K562 (cell line): ENCODE results near the gene MED22. TPM values are rescaled to one million over a fixed set of nuclear protein-coding genes. Genes with fewer than 3 reads are reported as not detected.

ENCODE experiments used
- ATF3 ChIP-seq, 2 experiments: fragments of 450-650 bp in 1 of 2; sonication (generic) in 1 of 2; formaldehyde crosslinking in 1 of 2; IDR thresholded peaks in 1 of 2; conservative IDR thresholded peaks in 1 of 2; 2 replicates each; pipeline versions ENCODE4 v1.6.1 to v1.8.1; 2016 to 2023; ENCODE audit warnings: mild to moderate bottlenecking in 2 of 2, moderate library complexity in 2 of 2, inconsistent platforms in 1 of 2, missing genetic modification reagents in 1 of 2
- CEBPZ ChIP-seq: fragments of 150-350 bp; IDR thresholded peaks from 2 replicates; pipeline ENCODE4 v1.6.1; 2014; ENCODE audit warnings: low read depth, mild to moderate bottlenecking, low read length, borderline replicate concordance
- ELF2 ChIP-seq: fragments of 250-450 bp; sonication (Bioruptor Pico); IDR thresholded peaks from 2 replicates; pipeline ENCODE4 v1.5.0; 2021; ENCODE audit warnings: mild to moderate bottlenecking
- GMEB1 ChIP-seq: fragments of 250-450 bp; sonication (Bioruptor Pico); IDR thresholded peaks from 2 replicates; pipeline ENCODE4 v1.4.0; 2020; ENCODE audit warnings: mild to moderate bottlenecking
- KLF16 ChIP-seq: IDR thresholded peaks from 2 replicates; pipeline ENCODE4 v1.6.1; 2016; ENCODE audit warnings: antibody characterized with exemption
- MECOM ChIP-seq: fragments of 250-450 bp; sonication (Bioruptor Pico); IDR thresholded peaks from 2 replicates; pipeline ENCODE4 v1.8.0; 2022; ENCODE audit warnings: inconsistent platforms
- NR3C1 ChIP-seq: sonication (generic); formaldehyde crosslinking; IDR thresholded peaks from 2 replicates; pipeline ENCODE4 v1.8.1; 2022; ENCODE audit warnings: missing genetic modification reagents
- PBX2 ChIP-seq, 2 experiments: IDR thresholded peaks in 1 of 2; conservative IDR thresholded peaks in 1 of 2; 2 replicates each; pipeline ENCODE4 v1.6.1; 2016; ENCODE audit warnings: low read depth in 2 of 2, mild to moderate bottlenecking in 1 of 2, missing compliant biosample characterization in 1 of 2, missing genetic modification characterization in 1 of 2, moderate library complexity in 1 of 2
- SIX5 ChIP-seq, 2 experiments: IDR thresholded peaks; 2 replicates each; pipeline ENCODE4 v1.6.1; 2011; ENCODE audit warnings: low read length in 2 of 2, borderline replicate concordance in 1 of 2, low read depth in 1 of 2, mild to moderate bottlenecking in 1 of 2, moderate library complexity in 1 of 2; ENCODE audit not compliant: insufficient read depth in 1 of 2
- SMAD1 ChIP-seq: fragments of 150-350 bp; IDR thresholded peaks from 2 replicates; pipeline ENCODE4 v1.6.1; 2014; ENCODE audit warnings: low read length, low read depth; ENCODE audit not compliant: partially characterized antibody
- TAF7 ChIP-seq: fragments of 450-650 bp; IDR thresholded peaks from 2 replicates; pipeline ENCODE4 v1.6.1; 2016; ENCODE audit warnings: missing genetic modification characterization, missing compliant biosample characterization
- TARDBP ChIP-seq: fragments of 450-650 bp; IDR thresholded peaks from 2 replicates; pipeline ENCODE4 v1.6.1; 2016
- TCF7 ChIP-seq: sonication (generic); IDR thresholded peaks from 2 replicates; pipeline ENCODE4 v1.6.1; 2016; ENCODE audit warnings: antibody characterized with exemption, borderline replicate concordance
- TFAM ChIP-seq: fragments of 250-450 bp; sonication (Bioruptor Pico); conservative IDR thresholded peaks from 2 replicates; pipeline ENCODE4 v1.5.0; 2021; ENCODE audit warnings: mild to moderate bottlenecking, moderate library complexity
- YY1 ChIP-seq, 3 experiments: IDR thresholded peaks; 2 replicates each; pipeline ENCODE4 v1.6.1; 2011; ENCODE audit warnings: low read length in 2 of 3, mild to moderate bottlenecking in 2 of 3, moderate library complexity in 2 of 3, borderline replicate concordance in 1 of 3, control low read depth in 1 of 3, low read depth in 1 of 3; ENCODE audit not compliant: insufficient read depth in 3 of 3, insufficient replicate concordance in 2 of 3, control insufficient read depth in 1 of 3, insufficient read length in 1 of 3; ENCODE audit errors: extremely low read depth in 1 of 3
- ZFP36 ChIP-seq: fragments of 150-350 bp; IDR thresholded peaks from 2 replicates; pipeline ENCODE4 v1.6.1; 2018; ENCODE audit warnings: low read length, low read depth; ENCODE audit not compliant: partially characterized antibody
- polyA plus RNA-seq, 8 experiments: library from polyadenylated mRNA; depleted of rRNA in 4 of 8; stranded (reverse) in 5 of 8; unstranded in 3 of 8; fragments of >200 nt; fragmentation: Nextera tagmentation in 2 of 8; fragmentation: Illumina TruSeq in 1 of 8; extraction: Ambion mirVana in 2 of 8; extraction: Trizol in 1 of 8; gene quantifications; 2 replicates each; pipeline versions ENCODE4 v1.2.1 to v1.2.3, GENCODE V29; 2011 to 2014; ENCODE audit warnings: inconsistent platforms in 1 of 8, missing spikeins in 1 of 8
- total RNA-seq, 7 experiments: library from RNA; depleted of rRNA in 6 of 7; stranded (reverse); fragments of >200 nt in 6 of 7; fragmentation: Illumina TruSeq in 2 of 7; extraction: Trizol in 2 of 7; gene quantifications; 2 replicates each; pipeline versions ENCODE4 v1.2.1 to v1.2.3, GENCODE V29; 2011 to 2021; ENCODE audit warnings: low replicate concordance in 1 of 7

MED22 gene
- total and polyA plus RNA-seq, 9 of the 15 experiments (the other 6 are each of a cell fraction or from before 2014, with no cell fraction given), result 0.73 to 35.6 (median 22.3) TPM

- TF ChIP-seq CEBPZ (no peak), ATF3 (IDR thresholded peaks at IDR 0.05) (no peak), ATF3 (CRISPR knock-in tag; conservative IDR thresholded peaks at IDR 0.05) (no peak; the same call in 1 of the 2 replicates), SIX5 (IDR thresholded peaks at IDR 0.05; ENCODE audit: borderline replicate concordance in 1 of 2, insufficient read depth in 1 of 2, low read depth in 1 of 2, low read length in 2 of 2) (peak in 1 of 2 experiments; percentile 28; a peak in 1 of 4 replicates), SMAD1 (peak; percentile 39), ZFP36 (peak; percentile 20), NR3C1 (CRISPR knock-in tag) (no peak), ELF2 (CRISPR knock-in tag) (peak; percentile 87), GMEB1 (CRISPR knock-in tag) (peak; percentile 85), TARDBP (no peak), TFAM (CRISPR knock-in tag) (no peak), MECOM (CRISPR knock-in tag) (no peak), PBX2 (CRISPR knock-in tag; IDR thresholded peaks at IDR 0.05; ENCODE audit: low read depth) (no peak), PBX2 (tag; conservative IDR thresholded peaks at IDR 0.05; ENCODE audit: low read depth) (no peak), TAF7 (peak; percentile 25; the same call in 1 of the 2 replicates), KLF16 (no peak), TCF7 (no peak; the same call in 1 of the 2 replicates), YY1 (IDR thresholded peaks at IDR 0.05; ENCODE audit: borderline replicate concordance in 1 of 3, control insufficient read depth in 1 of 3, extremely low read depth in 1 of 3, insufficient read depth in 3 of 3, insufficient read length in 1 of 3, insufficient replicate concordance in 2 of 3, low read depth in 1 of 3, low read length in 2 of 3) (peak in 2 of 3 experiments; percentile 82 to 90)
Observed at GRCh38 chr9:133335924-133336811, 11.8 kb downstream of the MED22 start, which contains the start of gene SURF6 (continued).
